NCI-H1105 (cell line): Measurements from ENCODE around the gene CYB5D1.
"Not testable (repeated sequence)": the region's sequence is repeated elsewhere in the genome, so short reads cannot be mapped to it uniquely, and the experiment has no call there.

Experiments
- DNase-seq: peaks from one replicate; lab custom pipeline; 2025; lab: John Stamatoyannopoulos, UW

The CYB5D1 gene, protein sequence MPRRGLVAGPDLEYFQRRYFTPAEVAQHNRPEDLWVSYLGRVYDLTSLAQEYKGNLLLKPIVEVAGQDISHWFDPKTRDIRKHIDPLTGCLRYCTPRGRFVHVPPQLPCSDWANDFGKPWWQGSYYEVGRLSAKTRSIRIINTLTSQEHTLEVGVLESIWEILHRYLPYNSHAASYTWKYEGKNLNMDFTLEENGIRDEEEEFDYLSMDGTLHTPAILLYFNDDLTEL

DNA sequence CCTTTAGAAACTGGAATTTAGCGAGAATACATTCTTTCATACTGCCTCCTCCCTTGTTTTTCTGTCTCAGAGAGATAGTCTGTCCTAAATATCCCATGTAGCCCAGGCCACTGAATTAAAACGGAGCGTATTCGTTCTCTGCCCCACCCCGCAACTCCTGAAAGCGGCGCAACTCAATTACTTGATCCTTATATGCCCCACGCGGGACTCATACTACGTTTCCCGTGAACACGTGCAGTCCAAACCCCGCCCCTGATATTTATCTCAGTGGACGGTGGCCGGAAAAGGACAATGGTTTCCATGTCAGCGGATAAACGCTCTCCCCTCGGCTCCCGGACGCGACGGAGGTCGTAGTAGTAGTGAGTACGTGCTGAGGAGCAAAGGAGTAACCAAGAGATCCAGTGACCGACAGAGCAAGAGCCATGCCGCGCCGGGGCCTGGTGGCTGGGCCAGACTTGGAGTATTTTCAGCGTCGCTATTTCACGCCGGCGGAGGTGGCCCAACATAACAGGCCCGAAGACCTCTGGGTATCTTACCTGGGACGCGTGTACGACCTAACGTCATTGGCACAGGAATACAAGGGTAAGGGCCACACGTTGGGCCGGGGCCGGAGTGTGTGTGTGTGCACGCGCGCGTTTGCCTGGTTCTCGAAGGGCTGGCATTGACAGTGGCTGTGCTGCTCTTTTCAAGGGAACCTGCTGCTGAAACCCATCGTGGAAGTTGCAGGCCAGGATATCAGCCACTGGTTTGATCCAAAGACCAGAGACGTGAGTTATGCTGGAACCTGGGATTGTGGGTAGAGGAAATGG, at the start of gene CYB5D1:
CYB5D1 (plus strand) TSS at position 291 of the 809 bp plus-strand sequence; CDS start at position 423, 132 bp downstream.
- DNase-seq, result peak; percentile 96

GRCh38 chr17:7809086-7809790, 48.6 kb upstream of the CYB5D1 start:
- DNase-seq, result no peak

GRCh38 chr17:7809791-7810343, 47.9 kb upstream of the CYB5D1 start:
- DNase-seq, result not testable (repeated sequence)

DNA sequence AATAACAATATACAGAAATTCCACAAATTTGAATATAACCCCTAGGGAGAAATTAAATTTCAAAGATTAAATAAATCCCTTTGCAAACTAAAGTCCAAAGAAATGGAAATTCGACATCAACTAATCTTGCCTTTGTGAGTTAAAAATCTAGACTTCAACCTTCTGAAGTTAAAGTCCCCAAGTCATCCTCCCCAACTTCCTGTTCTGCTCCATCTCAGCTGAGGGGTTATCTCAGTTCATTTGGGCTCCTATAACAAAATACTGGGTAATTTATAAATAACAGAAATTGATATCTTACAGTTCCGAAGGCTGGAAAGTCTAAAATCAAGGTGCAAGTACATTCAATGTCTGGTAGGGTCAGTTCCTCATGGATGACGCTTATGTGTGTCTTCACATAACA, 46.6 kb upstream of the CYB5D1 start:
- no peak for DNase-seq

GRCh38 chr17:7814969-7815368, 42.8 kb upstream of the CYB5D1 start:
- DNase-seq, result no peak

DNA sequence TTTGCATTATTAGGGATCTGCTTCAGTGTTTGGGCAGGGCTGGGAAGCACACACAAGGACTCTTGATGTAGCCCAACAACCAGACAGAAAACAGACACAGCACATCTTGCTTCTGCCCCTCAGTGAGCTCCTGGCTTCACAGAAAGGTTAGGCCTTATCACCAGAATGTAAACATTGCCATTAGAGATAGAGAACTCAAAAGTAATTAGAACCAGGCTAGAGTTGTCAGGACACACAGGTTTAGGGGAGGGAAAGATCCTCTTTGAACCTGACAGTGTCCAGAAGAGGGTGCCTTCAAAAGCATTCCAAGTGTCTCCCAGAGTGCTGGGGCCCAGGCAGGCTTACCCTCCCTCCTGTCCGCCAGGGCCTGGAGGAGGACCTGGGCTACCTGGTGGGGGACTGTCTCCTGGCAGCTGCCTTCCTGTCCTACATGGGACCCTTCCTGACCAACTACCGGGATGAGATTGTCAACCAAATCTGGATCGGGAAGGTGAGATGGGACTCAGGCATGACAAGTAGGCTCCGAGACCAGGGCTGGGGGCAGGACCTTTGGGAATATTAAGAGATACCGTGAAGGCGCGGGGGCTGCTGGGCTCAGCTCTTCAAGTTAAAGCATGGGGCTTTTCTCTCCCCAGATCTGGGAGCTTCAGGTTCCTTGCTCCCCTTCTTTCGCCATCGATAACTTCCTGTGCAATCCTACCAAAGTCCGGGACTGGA, 40.7 kb upstream of the CYB5D1 start:
- DNase-seq, result no peak

DNA sequence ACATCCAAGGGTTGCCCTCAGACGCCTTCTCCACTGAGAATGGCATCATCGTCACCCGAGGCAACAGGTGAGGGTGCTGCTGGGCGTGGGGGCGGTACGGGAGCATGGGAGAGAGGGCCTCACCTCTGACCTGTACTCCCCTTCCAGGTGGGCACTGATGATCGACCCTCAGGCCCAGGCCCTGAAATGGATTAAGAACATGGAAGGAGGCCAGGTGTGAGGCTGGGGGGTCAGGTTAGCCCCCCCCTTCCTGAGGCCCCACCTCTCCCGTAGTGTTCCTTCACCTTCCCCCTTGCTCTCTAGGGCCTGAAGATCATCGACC, 40.2 kb upstream of the CYB5D1 start:
- DNase-seq, result no peak

DNA sequence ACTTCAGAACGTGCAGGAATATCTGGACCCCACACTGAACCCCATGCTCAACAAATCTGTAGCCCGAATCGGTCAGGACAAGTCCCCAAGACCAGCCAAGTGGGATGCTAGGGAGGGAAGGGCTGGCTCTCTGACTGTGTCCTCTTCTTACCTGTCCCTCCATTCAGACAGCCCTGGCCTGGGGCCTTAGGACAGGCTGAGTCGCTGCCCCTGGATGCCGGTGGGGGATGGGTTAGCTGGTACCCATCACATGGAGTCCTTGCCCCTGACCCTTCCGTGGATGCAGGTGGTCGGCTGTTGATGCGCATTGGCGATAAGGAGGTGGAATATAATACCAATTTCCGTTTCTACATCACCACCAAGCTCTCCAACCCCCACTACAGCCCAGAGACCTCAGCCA, 39.8 kb upstream of the CYB5D1 start:
- DNase-seq, result no peak

DNA sequence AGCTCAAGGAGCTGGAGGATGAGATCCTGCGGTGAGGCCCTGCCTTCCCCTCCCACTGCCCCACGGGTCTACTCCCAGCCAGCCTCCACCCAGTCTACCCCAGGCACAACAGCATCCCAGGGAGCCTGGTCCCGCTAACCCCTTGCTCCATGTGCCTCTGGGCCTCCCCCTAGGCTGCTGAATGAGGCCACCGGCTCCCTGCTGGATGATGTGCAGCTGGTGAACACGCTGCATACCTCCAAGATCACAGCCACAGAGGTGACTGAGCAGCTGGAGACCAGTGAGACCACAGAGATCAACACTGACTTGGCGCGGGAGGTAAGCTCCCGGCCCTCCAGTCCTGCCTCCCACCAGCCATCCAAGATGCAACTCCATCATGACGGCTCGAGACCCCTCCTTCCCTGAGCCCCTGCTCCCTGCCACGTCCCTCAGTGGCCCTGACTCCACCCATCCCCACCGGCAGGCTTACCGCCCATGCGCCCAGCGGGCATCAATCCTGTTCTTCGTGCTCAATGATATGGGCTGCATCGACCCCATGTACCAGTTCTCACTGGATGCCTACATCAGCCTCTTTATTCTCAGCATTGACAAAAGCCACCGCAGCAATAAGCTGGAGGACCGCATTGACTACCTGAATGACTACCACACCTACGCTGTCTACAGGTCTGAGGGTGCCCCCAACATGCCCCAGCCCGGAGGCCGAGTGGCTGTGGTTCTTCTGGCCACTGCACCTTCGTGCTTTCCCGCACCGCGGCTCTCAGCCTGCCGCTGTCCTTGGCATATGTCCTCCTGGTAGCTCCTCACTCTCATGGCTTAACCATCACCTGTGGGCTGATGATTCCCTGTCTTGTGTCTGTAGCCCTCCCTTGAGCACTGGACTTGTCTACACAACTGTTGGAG, 38.8 kb upstream of the CYB5D1 start:
- no peak for DNase-seq

- no peak for DNase-seq
Observed at GRCh38 chr17:7820231-7820630, 37.6 kb upstream of the CYB5D1 start.

GRCh38 chr17:7822126-7822525, 35.7 kb upstream of the CYB5D1 start:
- DNase-seq, result no peak

DNA sequence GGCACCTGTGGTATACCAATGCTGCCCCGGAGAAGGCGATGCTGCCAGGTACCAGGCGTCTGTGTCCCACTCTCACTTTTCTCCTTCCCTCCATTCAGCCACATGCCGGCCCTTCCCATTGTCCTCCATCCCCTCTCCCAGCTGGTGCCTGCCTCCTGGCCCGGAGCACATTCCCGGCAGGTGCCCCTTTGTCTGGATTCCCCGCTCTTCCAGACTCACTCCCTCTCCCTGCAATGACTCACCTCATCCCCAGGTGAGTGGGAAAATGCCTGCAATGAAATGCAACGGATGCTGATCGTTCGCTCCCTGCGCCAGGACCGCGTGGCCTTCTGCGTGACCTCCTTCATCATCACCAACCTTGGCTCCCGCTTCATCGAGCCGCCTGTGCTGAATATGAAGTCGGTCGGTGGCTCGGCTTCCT, 34.2 kb upstream of the CYB5D1 start:
- no peak for DNase-seq

GRCh38 chr17:7824021-7824924, 33.5 kb upstream of the CYB5D1 start:
- no peak for DNase-seq

DNA sequence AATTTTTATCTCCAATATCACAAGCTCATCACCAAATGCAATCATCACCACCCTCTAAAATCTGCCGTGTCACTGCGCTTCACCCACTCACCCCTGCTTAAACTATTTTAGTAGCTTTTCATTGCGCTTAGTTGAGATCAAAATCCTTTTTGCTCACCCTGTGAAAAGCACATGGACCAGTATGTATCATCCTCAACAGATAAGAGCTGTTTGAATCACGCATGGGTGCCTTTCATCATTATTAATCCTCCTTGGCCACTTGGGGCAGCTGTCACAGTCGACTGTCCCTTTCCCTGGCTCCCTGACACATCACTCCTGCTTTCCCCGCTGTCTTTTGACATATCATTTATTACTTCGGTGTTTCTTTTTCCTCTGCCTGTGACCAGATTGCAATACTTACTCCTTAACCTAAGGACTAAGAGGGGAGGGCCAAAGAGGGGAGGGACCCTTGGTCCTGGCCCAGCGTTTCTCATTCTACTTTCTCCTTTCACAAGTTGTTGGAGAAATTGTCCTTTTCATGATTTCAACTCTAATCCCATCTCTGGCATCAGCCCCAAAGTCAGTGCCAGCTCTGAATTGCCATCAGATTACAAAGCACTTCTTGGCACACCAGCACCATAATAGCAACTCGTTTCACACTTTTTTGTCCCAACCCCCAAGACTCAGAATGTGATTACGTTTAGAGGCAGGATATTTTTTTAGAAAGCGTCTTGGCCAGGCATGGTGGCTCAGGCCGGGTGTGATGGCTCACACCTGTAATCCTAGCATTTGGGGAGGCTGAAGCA, 32.4 kb upstream of the CYB5D1 start:
- no peak for DNase-seq

DNA sequence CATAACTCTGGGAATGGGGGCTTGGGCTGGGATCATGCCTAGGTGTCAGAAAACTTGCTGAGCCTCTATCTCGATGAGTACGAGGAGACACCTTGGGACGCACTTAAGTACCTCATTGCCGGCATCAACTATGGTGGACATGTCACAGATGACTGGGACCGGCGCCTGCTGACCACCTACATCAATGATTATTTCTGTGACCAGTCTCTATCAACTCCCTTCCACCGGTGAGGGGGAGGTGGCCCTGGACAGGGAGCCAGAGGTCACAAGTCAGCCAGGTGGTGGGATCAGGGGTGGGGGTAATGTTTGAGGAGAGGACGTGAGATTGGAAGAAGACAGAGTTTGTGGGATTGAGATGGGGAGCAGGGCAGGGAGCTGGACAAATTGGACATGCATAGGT, 27.2 kb upstream of the CYB5D1 start:
- no peak for DNase-seq

DNA sequence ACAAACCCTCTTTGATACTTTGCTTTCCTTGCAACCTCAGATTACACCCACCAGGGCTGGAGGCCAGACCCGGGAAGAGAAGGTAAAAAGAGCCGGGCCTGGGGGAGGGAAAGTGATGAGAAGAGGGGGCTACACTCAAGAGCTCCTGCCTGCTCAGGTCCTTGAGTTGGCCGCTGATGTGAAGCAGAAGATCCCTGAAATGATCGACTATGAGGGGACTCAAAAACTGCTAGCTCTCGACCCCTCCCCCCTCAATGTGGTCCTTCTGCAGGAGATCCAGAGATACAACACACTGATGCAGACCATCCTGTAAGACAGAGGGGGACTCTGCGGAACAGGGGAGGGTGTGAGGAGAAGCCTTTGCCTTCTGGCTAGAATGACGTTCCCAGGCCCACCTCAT, 26.6 kb upstream of the CYB5D1 start:
- DNase-seq, result no peak

DNA sequence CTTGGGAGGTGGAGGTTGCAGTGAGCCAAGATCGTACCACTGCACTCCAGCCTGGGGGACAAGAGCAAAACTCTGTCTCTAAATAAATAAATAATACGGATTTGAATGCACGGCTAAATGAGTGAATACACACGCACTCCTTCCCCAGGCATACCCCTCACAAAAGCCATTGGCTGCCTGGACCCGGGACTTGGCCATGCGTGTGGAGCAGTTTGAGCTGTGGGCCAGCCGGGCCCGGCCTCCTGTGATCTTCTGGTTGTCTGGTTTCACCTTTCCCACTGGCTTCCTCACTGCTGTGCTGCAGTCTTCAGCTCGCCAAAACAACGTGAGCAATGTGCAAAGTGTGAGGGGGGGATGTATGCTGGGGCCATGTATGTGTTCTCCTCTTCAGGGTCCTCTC, 25.4 kb upstream of the CYB5D1 start:
- DNase-seq, result no peak

- no peak for DNase-seq
Observed at GRCh38 chr17:7833011-7833794, 24.6 kb upstream of the CYB5D1 start.
